ENCODE results near the gene OTOP2. TPM values are rescaled to one million over a fixed set of nuclear protein-coding genes. Genes with fewer than 3 reads are reported as not detected.

OTOP2 gene
- total RNA-seq, 4 donors from 2014 or later: not detected

DNA sequence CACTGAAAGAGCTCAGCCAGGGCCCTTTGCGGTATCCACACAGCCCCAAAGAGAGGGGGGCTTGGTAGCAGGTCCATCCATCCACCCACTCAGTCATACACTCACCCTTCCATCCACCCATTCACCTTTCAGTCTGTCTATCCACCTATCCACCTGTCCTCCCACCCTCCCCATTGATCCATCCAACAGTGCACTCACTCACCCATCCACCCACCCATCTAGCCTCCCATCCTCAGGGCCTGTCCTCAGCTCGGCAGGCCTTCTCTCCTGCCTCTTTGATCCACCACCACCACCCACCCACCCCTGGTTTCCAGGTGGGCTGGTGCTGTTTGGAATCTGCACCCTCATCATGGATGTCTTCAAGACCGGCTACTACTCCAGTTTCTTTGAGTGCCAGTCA, 1.2 kb downstream of the OTOP2 start:
- H3K36me3 ChIP-seq: no peaks in the 10 kb centered on the region
- no peak overlapping the region for H3K4me3 ChIP-seq
- no peak for TF ChIP-seq EP300 (IDR thresholded peaks at IDR 0.05)
- TF ChIP-seq, protein P1, sequence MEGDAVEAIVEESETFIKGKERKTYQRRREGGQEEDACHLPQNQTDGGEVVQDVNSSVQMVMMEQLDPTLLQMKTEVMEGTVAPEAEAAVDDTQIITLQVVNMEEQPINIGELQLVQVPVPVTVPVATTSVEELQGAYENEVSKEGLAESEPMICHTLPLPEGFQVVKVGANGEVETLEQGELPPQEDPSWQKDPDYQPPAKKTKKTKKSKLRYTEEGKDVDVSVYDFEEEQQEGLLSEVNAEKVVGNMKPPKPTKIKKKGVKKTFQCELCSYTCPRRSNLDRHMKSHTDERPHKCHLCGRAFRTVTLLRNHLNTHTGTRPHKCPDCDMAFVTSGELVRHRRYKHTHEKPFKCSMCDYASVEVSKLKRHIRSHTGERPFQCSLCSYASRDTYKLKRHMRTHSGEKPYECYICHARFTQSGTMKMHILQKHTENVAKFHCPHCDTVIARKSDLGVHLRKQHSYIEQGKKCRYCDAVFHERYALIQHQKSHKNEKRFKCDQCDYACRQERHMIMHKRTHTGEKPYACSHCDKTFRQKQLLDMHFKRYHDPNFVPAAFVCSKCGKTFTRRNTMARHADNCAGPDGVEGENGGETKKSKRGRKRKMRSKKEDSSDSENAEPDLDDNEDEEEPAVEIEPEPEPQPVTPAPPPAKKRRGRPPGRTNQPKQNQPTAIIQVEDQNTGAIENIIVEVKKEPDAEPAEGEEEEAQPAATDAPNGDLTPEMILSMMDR (IDR thresholded peaks at IDR 0.05): no peak
- no peak for TF ChIP-seq POLR2AphosphoS5 (IDR thresholded peaks at IDR 0.05)
- no peak for TF ChIP-seq POLR2A (IDR thresholded peaks at IDR 0.05)
- H3K4me1 ChIP-seq: peaks cover 0 to 34% (median 14%) of the 10 kb centered on the region in 3 donors
- no peaks in the 10 kb centered on the region for H3K9me3 ChIP-seq
- H3K27ac ChIP-seq: no peak overlapping the region
- ATAC-seq: no peak
- 60 to 80% methylated on average over 1 to 3 of the region's 3 CpGs for WGBS, 2 donors (ENCODE audit: low coverage in 1 of 2)
- peaks cover 98% of the 10 kb centered on the region for H3K27me3 ChIP-seq

DNA sequence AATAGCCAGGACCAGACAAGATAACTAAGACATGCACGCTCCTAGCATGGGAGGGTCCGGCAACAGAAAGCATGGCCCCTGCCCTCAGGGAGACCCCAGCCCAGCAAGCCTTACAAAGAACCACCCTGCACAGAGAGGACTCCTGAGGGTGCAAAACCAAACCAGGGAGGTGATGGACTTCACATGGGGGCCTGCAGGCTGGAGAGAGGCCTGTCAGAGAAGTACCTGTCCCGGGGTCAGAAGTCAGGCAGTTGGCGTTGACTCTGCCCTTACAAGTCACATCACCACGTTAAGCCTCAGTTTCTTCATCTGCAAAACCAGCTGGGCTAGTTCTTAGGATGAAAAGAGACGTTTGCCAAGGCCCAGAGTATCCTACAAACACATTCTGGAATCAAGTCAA, 4.7 kb downstream of the OTOP2 start:
- Histone ChIP-seq H3K4me1 (peaks cover 0 to 12% (median 4%) of the 10 kb centered on the region in 3 donors), H3K4me3 (no peak overlapping the region), H3K27ac (no peak overlapping the region), H3K9me3 (no peaks in the 10 kb centered on the region), H3K36me3 (no peaks in the 10 kb centered on the region), H3K27me3 (peaks cover 96% of the 10 kb centered on the region)
- 58 to 61% methylated on average over 3 of the region's 6 CpGs for WGBS, 2 donors (ENCODE audit: low coverage in 1 of 2)
- TF ChIP-seq, protein P1 (IDR thresholded peaks at IDR 0.05): no peak
- no peak for TF ChIP-seq EP300 (IDR thresholded peaks at IDR 0.05)
- TF ChIP-seq POLR2AphosphoS5 (IDR thresholded peaks at IDR 0.05): no peak
- no peak for TF ChIP-seq POLR2A (IDR thresholded peaks at IDR 0.05)
- no peak for ATAC-seq

DNA sequence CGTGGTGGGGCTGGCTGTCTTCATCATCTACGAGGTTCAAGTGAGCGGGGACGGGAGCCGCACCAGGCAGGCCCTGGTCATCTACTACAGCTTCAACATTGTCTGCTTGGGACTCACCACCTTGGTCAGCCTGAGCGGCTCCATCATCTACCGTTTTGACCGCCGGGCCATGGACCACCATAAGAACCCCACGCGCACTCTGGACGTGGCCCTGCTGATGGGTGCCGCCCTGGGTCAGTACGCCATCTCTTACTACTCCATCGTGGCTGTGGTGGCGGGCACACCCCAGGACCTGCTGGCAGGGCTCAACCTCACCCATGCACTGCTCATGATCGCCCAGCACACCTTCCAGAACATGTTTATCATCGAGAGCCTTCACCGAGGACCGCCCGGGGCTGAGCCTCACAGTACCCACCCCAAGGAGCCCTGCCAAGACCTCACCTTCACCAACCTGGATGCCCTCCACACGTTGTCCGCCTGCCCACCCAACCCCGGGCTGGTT, 6.5 kb downstream of the OTOP2 start:
- no peak for ATAC-seq
- peaks cover 0 to 4% (median 0%) of the 10 kb centered on the region in 3 donors for H3K4me1 ChIP-seq
- no peaks in the 10 kb centered on the region for H3K9me3 ChIP-seq
- H3K4me3 ChIP-seq: no peak overlapping the region
- WGBS, 2 donors (ENCODE audit: low coverage in 1 of 2): 80 to 92% methylated on average over 1 to 2 of the region's 24 CpGs
- peaks cover 94% of the 10 kb centered on the region for H3K27me3 ChIP-seq
- no peak overlapping the region for H3K27ac ChIP-seq
- TF ChIP-seq EP300 (IDR thresholded peaks at IDR 0.05): no peak
- TF ChIP-seq POLR2A (IDR thresholded peaks at IDR 0.05): no peak
- TF ChIP-seq, protein P1 (IDR thresholded peaks at IDR 0.05): no peak
- no peak for TF ChIP-seq POLR2AphosphoS5 (IDR thresholded peaks at IDR 0.05)
- no peaks in the 10 kb centered on the region for H3K36me3 ChIP-seq

DNA sequence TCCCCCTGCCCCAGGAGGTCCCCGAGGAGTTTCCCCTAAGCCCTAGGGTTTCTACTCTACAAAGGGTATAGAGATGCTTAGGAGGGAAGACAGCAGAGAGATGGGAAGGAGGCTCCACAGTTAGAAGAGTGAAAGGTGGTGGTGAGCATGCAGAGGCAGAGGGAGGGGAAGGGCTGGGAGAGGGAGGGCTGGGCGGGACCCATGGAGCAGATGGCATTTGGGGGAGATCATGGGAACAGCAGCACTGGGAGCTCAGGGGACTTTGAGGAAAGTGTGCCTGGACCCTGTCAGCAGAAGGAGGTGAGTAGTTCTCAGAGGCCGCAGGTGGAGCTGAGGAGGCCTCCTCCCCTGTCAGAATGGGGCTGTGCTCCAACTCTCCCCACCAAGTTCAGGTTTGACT, 11.0 kb downstream of the OTOP2 start:
- H3K4me3 ChIP-seq: no peak overlapping the region
- TF ChIP-seq POLR2AphosphoS5 (IDR thresholded peaks at IDR 0.05) (no peak), POLR2A (IDR thresholded peaks at IDR 0.05) (no peak), EP300 (IDR thresholded peaks at IDR 0.05) (no peak)
- TF ChIP-seq, protein P1 (IDR thresholded peaks at IDR 0.05): no peak
- H3K27ac ChIP-seq: no peak overlapping the region
- WGBS, 2 donors (ENCODE audit: low coverage in 1 of 2): 58 to 60% methylated on average over 1 to 3 of the region's 3 CpGs
- no peaks in the 10 kb centered on the region for H3K9me3 ChIP-seq
- ATAC-seq: no peak
- H3K36me3 ChIP-seq: no peaks in the 10 kb centered on the region
- H3K4me1 ChIP-seq: peaks cover 0 to 13% (median 5%) of the 10 kb centered on the region in 3 donors
- H3K27me3 ChIP-seq: peaks cover 93% of the 10 kb centered on the region
